NB4 (cell line): ENCODE data around the gene TMEM107.
"Not testable (repeated sequence)": the region's sequence is repeated elsewhere in the genome, so short reads cannot be mapped to it uniquely, and the experiment has no call there.

Experiments used
- DNase-seq: peaks from one replicate; pipeline ENCODE4 v3.0.0; 2010; ENCODE audit warnings: low read depth
- H3K4me3 ChIP-seq: one replicate; pipeline ENCODE4 v1.5.1; 2011; ENCODE audit warnings: mild to moderate bottlenecking, low read depth, low read length, moderate library complexity
- MYC ChIP-seq: IDR thresholded peaks from 2 replicates; pipeline ENCODE4 v1.6.1; 2011; ENCODE audit warnings: low read depth, low read length
- POLR2A ChIP-seq: IDR thresholded peaks from 2 replicates; pipeline ENCODE4 v1.6.1; 2011; ENCODE audit warnings: mild to moderate bottlenecking; ENCODE audit not compliant: insufficient read length; ENCODE audit errors: extremely low read depth
- TF ChIP-seq, protein P1 (sequence below): IDR thresholded peaks from 2 replicates; pipeline ENCODE4 v1.6.1; 2011; ENCODE audit warnings: low read depth, low read length
- TF ChIP-seq, protein P2 (sequence below): IDR thresholded peaks from one replicate; pipeline ENCODE4 v1.5.1; 2012; ENCODE audit warnings: low read depth, low read length

The TMEM107 gene

GRCh38 chr17:8185582-8186445 is 9.6 kb upstream of the TMEM107 start:
- H3K4me3 ChIP-seq = peak overlapping the region; percentile 73
- TF ChIP-seq POLR2A (no peak), MYC (peak; percentile 38)
- TF ChIP-seq, protein P1, sequence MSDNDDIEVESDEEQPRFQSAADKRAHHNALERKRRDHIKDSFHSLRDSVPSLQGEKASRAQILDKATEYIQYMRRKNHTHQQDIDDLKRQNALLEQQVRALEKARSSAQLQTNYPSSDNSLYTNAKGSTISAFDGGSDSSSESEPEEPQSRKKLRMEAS = peak; percentile 57
- TF ChIP-seq, protein P2, sequence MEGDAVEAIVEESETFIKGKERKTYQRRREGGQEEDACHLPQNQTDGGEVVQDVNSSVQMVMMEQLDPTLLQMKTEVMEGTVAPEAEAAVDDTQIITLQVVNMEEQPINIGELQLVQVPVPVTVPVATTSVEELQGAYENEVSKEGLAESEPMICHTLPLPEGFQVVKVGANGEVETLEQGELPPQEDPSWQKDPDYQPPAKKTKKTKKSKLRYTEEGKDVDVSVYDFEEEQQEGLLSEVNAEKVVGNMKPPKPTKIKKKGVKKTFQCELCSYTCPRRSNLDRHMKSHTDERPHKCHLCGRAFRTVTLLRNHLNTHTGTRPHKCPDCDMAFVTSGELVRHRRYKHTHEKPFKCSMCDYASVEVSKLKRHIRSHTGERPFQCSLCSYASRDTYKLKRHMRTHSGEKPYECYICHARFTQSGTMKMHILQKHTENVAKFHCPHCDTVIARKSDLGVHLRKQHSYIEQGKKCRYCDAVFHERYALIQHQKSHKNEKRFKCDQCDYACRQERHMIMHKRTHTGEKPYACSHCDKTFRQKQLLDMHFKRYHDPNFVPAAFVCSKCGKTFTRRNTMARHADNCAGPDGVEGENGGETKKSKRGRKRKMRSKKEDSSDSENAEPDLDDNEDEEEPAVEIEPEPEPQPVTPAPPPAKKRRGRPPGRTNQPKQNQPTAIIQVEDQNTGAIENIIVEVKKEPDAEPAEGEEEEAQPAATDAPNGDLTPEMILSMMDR = no peak
- peak; percentile 74 for DNase-seq

DNA sequence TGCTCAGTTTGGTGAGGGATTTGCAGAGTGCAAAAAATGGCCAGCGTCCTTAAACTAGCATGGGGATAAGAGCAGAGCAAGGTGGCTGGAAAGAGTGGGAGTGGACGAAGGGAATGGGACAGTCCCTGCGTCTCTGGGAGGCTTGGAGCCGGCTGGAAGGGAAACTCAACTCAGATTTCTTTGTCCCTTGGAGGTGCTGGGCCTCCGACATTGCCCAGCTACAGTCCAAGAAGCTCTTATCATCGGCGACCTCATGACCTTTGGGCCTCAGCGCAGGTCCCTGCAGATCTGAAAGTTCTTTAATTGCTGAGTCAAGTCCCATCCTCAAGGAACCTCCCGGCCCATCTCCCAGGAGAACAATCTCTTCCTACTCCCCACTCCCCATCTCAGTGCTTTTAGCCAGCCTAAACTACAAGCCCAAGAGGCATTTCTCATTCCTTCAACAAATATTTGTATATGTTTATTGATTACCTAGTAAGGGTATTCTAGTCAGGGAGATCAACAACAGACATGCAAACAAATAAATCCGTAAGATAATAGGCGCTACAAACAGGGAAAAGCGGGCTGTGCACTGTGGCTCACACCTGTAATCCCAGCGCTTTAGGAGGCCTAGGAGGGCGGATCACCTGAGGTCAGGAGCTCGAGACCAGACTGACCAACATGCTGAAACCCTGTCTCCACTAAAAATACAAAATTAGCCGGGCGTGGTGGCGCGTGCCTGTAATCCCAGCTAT is 985 bp upstream of the TMEM107 start:
- DNase-seq = no peak
- H3K4me3 ChIP-seq = peak overlapping the region; percentile 64
- TF ChIP-seq POLR2A = no peak
- no peak for TF ChIP-seq MYC
- TF ChIP-seq, protein P2 = no peak
- TF ChIP-seq, protein P1 = no peak

DNA sequence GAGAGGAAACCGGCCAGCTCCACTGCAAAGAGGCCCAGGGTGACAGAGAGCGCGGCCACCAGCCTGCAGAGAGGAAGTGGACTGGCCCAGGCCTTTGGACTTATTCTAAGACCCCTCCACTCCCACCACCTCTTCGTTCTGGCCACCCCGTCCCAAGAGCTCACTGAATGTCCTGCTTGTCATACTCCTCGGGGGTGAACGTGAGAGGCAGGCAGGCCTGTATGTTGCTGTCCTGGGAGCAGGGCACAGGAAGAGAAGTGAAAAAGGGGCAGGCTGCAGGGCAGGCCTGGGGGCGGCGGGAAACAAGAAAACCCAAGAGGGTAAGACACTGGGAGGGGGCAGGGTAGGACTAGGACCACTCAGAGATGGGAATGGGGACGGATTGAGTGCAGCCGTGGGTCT is 384 bp downstream of the TMEM107 start:
- peak overlapping the region; percentile 64 for H3K4me3 ChIP-seq
- DNase-seq = peak; percentile 61
- TF ChIP-seq, protein P2 = no peak
- TF ChIP-seq MYC = no peak
- TF ChIP-seq, protein P1 = no peak
- no peak for TF ChIP-seq POLR2A

DNA sequence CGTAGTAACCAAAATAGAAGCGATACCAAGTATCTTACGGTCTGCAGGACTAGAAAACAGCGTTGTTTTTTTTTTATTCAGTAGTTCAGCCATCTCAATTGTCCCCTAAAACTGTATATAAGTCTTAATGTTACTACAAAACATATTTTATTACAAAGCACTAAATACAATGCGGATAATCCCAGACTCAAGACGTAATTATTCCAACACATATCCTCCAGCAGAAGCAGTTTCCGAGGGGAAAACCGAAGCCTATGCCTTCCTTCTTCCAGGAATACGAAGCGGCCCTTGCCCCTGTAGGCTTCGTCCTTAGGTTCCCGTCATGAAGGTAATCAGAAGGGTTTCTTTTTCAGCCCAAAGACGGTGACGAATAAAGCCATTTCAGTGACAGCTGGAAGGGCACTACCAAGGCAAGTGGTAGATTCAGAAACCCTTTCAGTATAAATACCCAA is 2.3 kb downstream of the TMEM107 start:
- H3K4me3 ChIP-seq = peak overlapping the region; percentile 68
- TF ChIP-seq MYC (no peak), POLR2A (no peak)
- TF ChIP-seq, protein P2 = no peak
- TF ChIP-seq, protein P1 = no peak
- DNase-seq = no peak

- peak overlapping the region; percentile 68 for H3K4me3 ChIP-seq
- TF ChIP-seq, protein P1 = no peak
- peak; percentile 100 for TF ChIP-seq POLR2A
- peak; percentile 94 for DNase-seq
Measured at GRCh38 chr17:8173056-8173870, 2.9 kb downstream of the TMEM107 start.

DNA sequence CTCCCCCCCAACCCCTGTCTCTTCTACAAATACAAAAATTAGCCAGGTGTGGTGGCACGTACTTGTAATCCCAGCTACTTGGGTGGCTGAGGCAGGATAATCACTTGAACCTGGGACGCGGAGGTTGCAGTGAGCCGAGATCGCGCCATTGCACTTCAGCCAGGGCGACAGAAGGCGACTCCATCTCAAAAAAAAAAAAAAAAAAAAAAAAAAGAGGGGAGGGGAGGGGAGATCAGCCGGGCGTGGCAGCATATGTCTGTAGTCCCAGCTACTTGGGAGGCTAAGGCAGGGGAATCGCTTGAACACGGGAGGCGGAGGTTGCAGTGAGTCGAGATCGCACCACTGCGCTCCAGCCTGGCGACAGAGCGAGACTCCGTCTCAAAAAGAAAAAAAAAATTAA is 6.0 kb downstream of the TMEM107 start:
- not testable (repeated sequence) for DNase-seq, H3K4me3 ChIP-seq
